Measurements from ENCODE around the gene MFAP2.

DNA sequence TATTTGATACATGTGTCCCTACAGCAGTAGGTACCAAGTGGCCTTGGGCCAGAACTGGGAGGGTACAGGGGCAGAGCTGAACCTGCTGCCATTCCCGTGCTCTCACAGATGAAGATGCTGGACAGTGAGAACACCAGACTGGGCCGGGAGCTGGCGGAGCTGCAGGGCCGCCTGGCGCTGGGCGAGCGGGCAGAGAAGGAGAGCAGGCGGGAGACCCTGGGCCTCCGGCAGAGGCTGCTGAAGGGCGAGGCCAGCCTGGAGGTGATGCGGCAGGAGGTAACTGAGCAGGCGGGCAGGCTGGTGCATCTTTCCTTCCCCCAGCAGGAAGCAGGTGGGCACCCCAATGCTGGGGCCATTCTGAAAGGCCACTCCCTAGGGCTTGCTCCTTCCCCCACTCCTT is 21.9 kb downstream of the MFAP2 start:
- TF ChIP-seq POLR2A (IDR thresholded peaks at IDR 0.05) (no peak), EP300 (IDR thresholded peaks at IDR 0.05) (no peak), POLR2AphosphoS5 (IDR thresholded peaks at IDR 0.05) (no peak)
- TF ChIP-seq, protein P1, sequence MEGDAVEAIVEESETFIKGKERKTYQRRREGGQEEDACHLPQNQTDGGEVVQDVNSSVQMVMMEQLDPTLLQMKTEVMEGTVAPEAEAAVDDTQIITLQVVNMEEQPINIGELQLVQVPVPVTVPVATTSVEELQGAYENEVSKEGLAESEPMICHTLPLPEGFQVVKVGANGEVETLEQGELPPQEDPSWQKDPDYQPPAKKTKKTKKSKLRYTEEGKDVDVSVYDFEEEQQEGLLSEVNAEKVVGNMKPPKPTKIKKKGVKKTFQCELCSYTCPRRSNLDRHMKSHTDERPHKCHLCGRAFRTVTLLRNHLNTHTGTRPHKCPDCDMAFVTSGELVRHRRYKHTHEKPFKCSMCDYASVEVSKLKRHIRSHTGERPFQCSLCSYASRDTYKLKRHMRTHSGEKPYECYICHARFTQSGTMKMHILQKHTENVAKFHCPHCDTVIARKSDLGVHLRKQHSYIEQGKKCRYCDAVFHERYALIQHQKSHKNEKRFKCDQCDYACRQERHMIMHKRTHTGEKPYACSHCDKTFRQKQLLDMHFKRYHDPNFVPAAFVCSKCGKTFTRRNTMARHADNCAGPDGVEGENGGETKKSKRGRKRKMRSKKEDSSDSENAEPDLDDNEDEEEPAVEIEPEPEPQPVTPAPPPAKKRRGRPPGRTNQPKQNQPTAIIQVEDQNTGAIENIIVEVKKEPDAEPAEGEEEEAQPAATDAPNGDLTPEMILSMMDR (IDR thresholded peaks at IDR 0.05): no peak
